GM19099 (cell line): Measurements from ENCODE around the gene OR2T27.
"Not testable (repeated sequence)": the region's sequence is repeated elsewhere in the genome, so short reads cannot be mapped to it uniquely, and the experiment has no call there.

Source experiments
- POLR2A ChIP-seq: IDR thresholded peaks from 3 replicates; pipeline ENCODE4 v1.6.1; 2011; ENCODE audit warnings: low read depth; ENCODE audit not compliant: insufficient read length; ENCODE audit errors: extremely low read depth

Gene OR2T27, protein sequence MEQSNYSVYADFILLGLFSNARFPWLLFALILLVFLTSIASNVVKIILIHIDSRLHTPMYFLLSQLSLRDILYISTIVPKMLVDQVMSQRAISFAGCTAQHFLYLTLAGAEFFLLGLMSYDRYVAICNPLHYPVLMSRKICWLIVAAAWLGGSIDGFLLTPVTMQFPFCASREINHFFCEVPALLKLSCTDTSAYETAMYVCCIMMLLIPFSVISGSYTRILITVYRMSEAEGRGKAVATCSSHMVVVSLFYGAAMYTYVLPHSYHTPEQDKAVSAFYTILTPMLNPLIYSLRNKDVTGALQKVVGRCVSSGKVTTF

GRCh38 chr1:248655354-248655753 lies at the start of gene OR2T27:
OR2T27 (minus strand) TSS chr1:248655528; CDS start chr1:248650884, 4,644 bp downstream.
- TF ChIP-seq POLR2A = not testable (repeated sequence)

DNA sequence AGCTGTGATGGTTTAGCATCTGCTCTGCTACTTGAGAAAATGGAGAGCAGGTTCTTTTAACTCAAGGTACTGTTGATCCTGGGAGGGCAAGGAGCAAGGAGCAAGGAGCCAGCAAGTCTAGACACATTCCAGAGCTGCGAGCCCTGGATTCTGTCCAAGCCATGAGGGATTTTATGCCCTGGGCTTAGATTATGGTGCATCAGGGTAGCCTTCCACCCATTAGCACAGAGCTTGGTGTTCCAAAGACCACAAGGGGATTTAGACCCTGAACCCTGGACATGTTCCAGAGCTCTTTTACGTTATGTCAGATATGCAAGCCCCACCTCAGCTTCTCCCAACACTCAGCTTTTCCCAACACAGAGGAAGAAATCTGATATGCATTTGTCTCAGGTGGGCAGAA lies 49.3 kb upstream of the OR2T27 start:
- no peak for TF ChIP-seq POLR2A

DNA sequence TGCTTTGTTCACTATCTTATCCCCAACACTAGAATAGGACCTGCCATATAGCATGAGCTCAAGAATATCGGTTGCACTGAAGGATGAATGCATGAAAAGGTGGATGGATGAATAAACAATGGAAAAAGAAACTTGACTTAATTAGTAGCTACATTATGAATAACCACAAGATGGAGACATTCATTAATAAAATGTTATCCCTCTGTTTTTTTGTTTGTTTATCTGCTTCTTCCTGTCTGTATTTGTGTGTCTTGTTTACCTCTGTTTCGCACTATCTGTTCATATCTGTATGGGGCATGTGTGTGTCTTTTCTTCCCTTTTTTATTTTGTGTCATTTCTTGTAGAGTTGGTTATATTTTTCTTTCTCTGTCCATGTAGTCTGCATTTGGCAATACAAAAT lies 48.3 kb upstream of the OR2T27 start:
- TF ChIP-seq POLR2A = no peak

DNA sequence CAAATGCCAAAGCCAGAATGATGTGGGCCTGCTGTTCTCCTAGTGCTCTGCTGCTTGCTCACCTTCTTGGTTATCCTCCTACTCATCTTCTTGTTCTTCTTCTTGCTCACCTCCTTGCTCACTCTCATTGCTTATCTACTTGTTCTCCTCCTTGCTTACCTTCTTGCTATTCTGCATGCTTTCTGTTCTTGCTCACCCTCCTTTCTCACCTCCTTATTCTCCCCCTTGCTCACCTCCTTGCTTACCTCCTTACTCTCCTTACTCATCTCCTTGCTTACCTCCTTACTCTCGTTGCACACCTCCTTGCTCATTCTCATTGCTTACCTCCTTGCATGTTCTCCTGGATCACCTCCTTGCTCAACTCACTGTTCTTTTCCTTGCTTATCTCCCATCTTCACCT lies 47.4 kb upstream of the OR2T27 start, which contains the start of gene OR14I1:
Gene OR14I1, minus strand, starts transcription at position 53 of the 400 bp plus-strand sequence.
- no peak for TF ChIP-seq POLR2A

DNA sequence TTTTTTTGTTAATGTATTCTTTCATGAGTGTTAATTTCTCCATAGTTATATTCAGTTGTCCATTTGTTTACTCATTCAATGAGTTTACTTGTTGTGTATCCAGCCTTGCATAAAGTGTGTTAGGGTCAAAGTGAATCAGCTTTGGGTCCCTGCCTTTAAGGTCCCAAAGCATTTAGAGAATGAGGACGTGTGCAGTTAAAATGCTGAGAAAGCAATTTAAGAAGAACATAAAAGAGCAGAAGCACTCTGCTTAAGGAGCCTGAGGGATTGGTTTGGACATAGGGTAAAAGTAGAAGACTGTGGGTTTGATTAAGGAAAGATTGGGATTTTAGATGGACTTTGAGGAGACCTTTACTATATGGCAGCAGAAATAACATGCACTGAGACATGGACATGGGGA lies 43.8 kb upstream of the OR2T27 start:
- no peak for TF ChIP-seq POLR2A

GRCh38 chr1:248697907-248698306 lies 42.6 kb upstream of the OR2T27 start:
- no peak for TF ChIP-seq POLR2A

GRCh38 chr1:248696774-248697173 lies 41.4 kb upstream of the OR2T27 start:
- TF ChIP-seq POLR2A = no peak

DNA sequence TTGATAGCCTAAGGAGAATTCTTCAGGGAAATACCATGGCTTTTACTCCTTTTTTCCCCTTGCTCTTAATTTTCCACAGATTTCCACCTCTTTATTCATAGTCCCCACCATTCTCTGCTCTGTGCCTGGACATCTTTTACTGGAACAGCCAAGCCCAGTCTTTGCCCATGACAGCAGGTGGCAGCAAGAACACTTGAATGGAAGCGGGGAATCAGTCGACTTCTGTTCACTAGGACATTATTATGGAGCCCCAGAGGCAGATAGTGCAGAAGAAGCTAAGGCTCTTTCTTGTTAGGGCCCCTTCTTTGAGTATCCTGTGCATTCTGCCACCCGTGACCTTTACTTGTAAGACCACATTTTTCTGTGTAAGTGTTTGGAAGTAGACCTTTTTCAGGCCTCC lies 40.9 kb upstream of the OR2T27 start:
- TF ChIP-seq POLR2A = no peak

- TF ChIP-seq POLR2A = no peak
Measured at GRCh38 chr1:248695451-248696132, 40.3 kb upstream of the OR2T27 start.

DNA sequence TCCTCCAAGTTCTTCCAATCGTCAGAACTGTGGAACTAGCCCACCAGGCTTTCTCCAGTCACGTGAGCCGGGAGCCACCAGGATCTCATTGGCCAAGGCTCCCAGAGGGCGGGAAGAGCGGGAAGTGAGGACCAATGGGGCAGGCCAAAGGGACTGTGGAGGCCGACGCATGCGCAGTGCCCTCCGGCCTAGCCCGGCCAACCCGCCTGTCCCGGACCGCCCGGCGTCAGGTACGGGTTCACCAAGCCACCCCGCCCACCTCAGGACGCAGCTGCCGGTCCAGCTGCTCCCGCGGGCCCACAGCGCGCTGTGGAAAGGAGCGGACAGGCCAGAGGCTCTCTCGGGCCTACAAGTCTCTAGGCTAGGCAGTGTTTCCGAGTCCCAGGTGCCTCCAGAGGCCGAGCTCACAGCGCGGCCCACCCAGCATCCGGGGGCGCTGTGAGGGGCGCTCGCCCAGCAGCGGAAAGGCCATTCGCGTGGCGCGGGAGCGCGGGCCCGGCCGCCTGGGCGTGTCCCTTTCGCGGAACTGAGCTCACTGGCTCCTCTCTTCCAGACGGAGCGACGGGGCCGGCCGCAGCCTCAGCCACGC lies 36.3 kb upstream of the OR2T27 start:
- no peak for TF ChIP-seq POLR2A

DNA sequence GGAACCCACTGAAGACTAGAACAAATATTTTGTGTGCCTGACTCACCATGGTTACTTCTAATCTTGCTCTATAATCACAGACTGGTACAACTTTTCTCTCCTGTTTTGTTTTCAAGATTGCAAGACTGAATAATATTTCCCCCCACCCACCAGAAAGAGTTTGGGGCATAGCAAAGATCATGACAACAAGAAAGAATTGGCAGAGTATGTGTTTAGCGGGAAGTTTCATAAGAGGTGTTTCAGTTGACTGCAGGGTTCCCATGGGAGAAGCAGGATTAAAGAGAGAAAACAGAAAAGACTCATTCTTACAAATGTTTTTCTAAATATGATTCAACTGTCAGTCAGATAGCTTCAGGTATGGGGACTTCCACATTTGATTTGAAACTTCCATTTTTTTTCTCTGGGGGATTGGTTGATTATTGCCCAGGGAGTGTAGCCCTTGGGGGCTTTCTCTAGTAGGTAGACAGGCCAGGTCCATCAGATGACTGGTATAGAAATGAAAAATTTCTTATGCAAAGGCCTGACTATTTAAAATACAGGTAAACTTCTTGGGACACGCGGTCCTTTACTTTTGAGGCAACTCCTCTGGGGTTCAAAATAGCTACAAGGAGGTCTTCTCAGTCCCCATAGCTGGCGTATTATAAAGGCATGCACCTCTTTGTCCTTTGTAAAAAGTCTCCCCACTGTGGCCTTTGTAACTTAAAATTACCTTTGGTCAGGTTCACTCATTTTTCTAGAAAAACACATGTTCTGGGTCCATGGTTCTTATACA lies 33.4 kb upstream of the OR2T27 start:
- TF ChIP-seq POLR2A = no peak

DNA sequence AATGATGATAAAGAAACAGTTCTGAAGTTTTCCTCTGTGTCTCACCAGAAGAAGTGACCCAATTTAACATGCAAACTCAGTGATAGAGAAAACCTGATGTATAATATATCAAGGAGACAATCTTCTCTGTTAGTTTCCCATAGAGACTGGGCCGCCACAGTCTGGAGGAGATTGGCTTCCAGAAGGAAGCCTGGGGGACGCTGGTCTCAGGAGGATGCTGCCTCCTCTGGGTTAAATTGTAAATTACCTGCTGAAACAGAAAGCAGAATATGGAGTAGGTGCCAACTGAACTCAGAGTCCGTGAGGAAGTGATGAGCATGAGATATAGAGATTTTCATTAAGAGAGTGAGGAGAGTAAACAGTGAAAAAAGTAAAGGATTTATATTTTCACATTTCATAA lies 31.5 kb upstream of the OR2T27 start:
- TF ChIP-seq POLR2A = no peak

DNA sequence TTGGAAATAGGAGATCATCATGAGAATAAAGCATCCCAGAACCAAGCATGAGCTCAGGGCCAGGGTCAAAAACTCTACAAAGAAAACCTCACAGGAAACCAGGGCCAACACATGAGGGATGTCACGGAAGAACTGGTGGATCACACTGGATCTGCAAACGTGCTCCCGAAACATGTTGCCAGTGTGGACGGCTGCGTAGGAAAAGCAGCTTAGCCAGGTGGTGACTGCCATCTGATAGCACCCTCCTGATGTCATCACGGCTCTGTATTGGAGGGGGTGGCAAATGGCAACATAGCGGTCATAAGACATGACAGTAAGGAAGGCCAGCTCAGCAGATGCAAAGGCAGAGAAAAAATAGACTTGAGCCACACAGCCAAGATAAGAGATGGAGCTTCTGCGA lies 26.3 kb upstream of the OR2T27 start:
- no peak for TF ChIP-seq POLR2A

GRCh38 chr1:248670003-248670402 lies 14.7 kb upstream of the OR2T27 start:
- TF ChIP-seq POLR2A = no peak

- not testable (repeated sequence) for TF ChIP-seq POLR2A
Measured at GRCh38 chr1:248645178-248645577, 10.2 kb downstream of the OR2T27 start, which contains the start of gene OR2T35. OR2T35 (minus strand) TSS chr1:248645278; CDS start chr1:248639258, 6,020 bp downstream.
